SIG-M5 treated with dmso at 0.1 percent for 504 hours (cell line): ENCODE measurements around the gene GAB2.
"Not testable (repeated sequence)": the region's sequence is repeated elsewhere in the genome, so short reads cannot be mapped to it uniquely, and the experiment has no call there.

Source experiments
- DNase-seq: peaks from one replicate; lab custom pipeline; 2025; ENCODE audit not compliant: unreplicated experiment; lab: John Stamatoyannopoulos, UW

Gene GAB2

GRCh38 chr11:78257654-78258053 is 160.0 kb downstream of the GAB2 start:
- DNase-seq = no peak

GRCh38 chr11:78256962-78257361 is 160.7 kb downstream of the GAB2 start:
- DNase-seq = no peak

GRCh38 chr11:78255919-78256318 is 161.7 kb downstream of the GAB2 start:
- DNase-seq = no peak

- DNase-seq = no peak
These were observed 163.4 kb downstream of the GAB2 start for GRCh38 chr11:78254268-78254667.

- DNase-seq = no peak
These were observed 163.8 kb downstream of the GAB2 start for GRCh38 chr11:78253797-78254196.

- DNase-seq = no peak
These were observed 166.4 kb downstream of the GAB2 start for GRCh38 chr11:78251083-78251775.

GRCh38 chr11:78250099-78250498 is 167.5 kb downstream of the GAB2 start:
- no peak for DNase-seq

GRCh38 chr11:78248903-78249302 is 168.7 kb downstream of the GAB2 start:
- no peak for DNase-seq

GRCh38 chr11:78248191-78248590 is 169.4 kb downstream of the GAB2 start:
- DNase-seq = no peak

GRCh38 chr11:78244546-78245255 is 172.9 kb downstream of the GAB2 start:
- DNase-seq = no peak

- DNase-seq = no peak
These were observed 173.5 kb downstream of the GAB2 start for GRCh38 chr11:78244080-78244479.

- DNase-seq = no peak
These were observed 176.1 kb downstream of the GAB2 start for GRCh38 chr11:78241475-78241874.

GRCh38 chr11:78239781-78240180 is 177.8 kb downstream of the GAB2 start:
- no peak for DNase-seq

GRCh38 chr11:78237293-78238046 is 180.2 kb downstream of the GAB2 start:
- DNase-seq = no peak

GRCh38 chr11:78234006-78234405 is 183.6 kb downstream of the GAB2 start:
- DNase-seq = no peak

- not testable (repeated sequence) for DNase-seq
These were observed 184.6 kb downstream of the GAB2 start for GRCh38 chr11:78233046-78233445.

- no peak for DNase-seq
These were observed 185.6 kb downstream of the GAB2 start for GRCh38 chr11:78231962-78232501.

- no peak for DNase-seq
These were observed 187.3 kb downstream of the GAB2 start for GRCh38 chr11:78230161-78230877.

- no peak for DNase-seq
These were observed 188.5 kb downstream of the GAB2 start for GRCh38 chr11:78229106-78229505.

- peak; percentile 59 for DNase-seq
These were observed 189.2 kb downstream of the GAB2 start for GRCh38 chr11:78228467-78228866.

- DNase-seq = no peak
These were observed 189.7 kb downstream of the GAB2 start for GRCh38 chr11:78227921-78228320.
